HepG2 (cell line): ENCODE results near the gene CD163.

Experiments
- CTCF ChIP-seq: sonication (generic); formaldehyde crosslinking; IDR thresholded peaks from 2 replicates; pipeline ENCODE4 v1.5.0; 2020; ENCODE audit warnings: mild to moderate bottlenecking, missing genetic modification reagents, moderate library complexity
- EHMT2 ChIP-seq: fragments of 200-600 bp; sonication (generic); IDR thresholded peaks from 2 replicates; pipeline ENCODE4 v1.7.0; 2017; ENCODE audit warnings: antibody characterized with exemption, low read depth, low read length, borderline replicate concordance
- JUN ChIP-seq: sonication (generic); formaldehyde crosslinking; IDR thresholded peaks from 2 replicates; pipeline ENCODE4 v1.4.0; 2020; ENCODE audit warnings: mild to moderate bottlenecking, missing genetic modification reagents
- MTA3 ChIP-seq: sonication (generic); formaldehyde crosslinking; IDR thresholded peaks from 2 replicates; pipeline ENCODE4 v1.4.0; 2020; ENCODE audit warnings: missing genetic modification reagents
- MXD1 ChIP-seq: sonication (generic); formaldehyde crosslinking; IDR thresholded peaks from 2 replicates; pipeline ENCODE4 v1.4.0; 2020; ENCODE audit warnings: mild to moderate bottlenecking, missing genetic modification reagents
- NR2C2 ChIP-seq: sonication (generic); formaldehyde crosslinking; IDR thresholded peaks from 2 replicates; pipeline ENCODE4 v1.4.0; 2020; ENCODE audit warnings: missing genetic modification reagents, mild to moderate bottlenecking, moderate library complexity, borderline replicate concordance
- NRL ChIP-seq: sonication (generic); formaldehyde crosslinking; IDR thresholded peaks from 2 replicates; pipeline ENCODE4 v1.5.0; 2020; ENCODE audit warnings: missing genetic modification reagents, mild to moderate bottlenecking, moderate library complexity, borderline replicate concordance
- POGK ChIP-seq: sonication (generic); formaldehyde crosslinking; conservative IDR thresholded peaks from 2 replicates; pipeline ENCODE4 v1.8.0; 2022; ENCODE audit warnings: mild to moderate bottlenecking, moderate library complexity, missing genetic modification reagents
- SOX6 ChIP-seq, 2 experiments: fragments of 450-650 bp in 1 of 2; sonication (generic) in 1 of 2; formaldehyde crosslinking in 1 of 2; IDR thresholded peaks; 2 replicates each; pipeline versions ENCODE4 v1.4.0 to v1.6.1; 2017 to 2020; ENCODE audit warnings: antibody characterized with exemption in 1 of 2, mild to moderate bottlenecking in 1 of 2, missing genetic modification reagents in 1 of 2
- YY1 ChIP-seq: IDR thresholded peaks from 2 replicates; pipeline ENCODE4 v1.6.1; 2011; ENCODE audit warnings: low read length, low read depth, moderate library complexity, mild to moderate bottlenecking; ENCODE audit not compliant: insufficient read depth, insufficient replicate concordance
- ZNF280D ChIP-seq: sonication (generic); formaldehyde crosslinking; IDR thresholded peaks from 2 replicates; pipeline ENCODE4 v1.5.1; 2020; ENCODE audit warnings: mild to moderate bottlenecking, missing genetic modification reagents
- ZNF512 ChIP-seq: sonication (generic); formaldehyde crosslinking; IDR thresholded peaks from 2 replicates; pipeline ENCODE4 v1.4.0; 2020; ENCODE audit warnings: mild to moderate bottlenecking, missing genetic modification reagents
- ZNF724P ChIP-seq: sonication (generic); formaldehyde crosslinking; IDR thresholded peaks from 2 replicates; pipeline ENCODE4 v1.8.0; 2022; ENCODE audit warnings: missing genetic modification reagents, borderline replicate concordance
- ZNF766 ChIP-seq: sonication (generic); formaldehyde crosslinking; IDR thresholded peaks from 2 replicates; pipeline ENCODE4 v1.5.0; 2020; ENCODE audit warnings: missing genetic modification reagents, borderline replicate concordance

- TF ChIP-seq SOX6 (IDR thresholded peaks at IDR 0.05) (no peak), SOX6 (CRISPR knock-in tag; IDR thresholded peaks at IDR 0.05) (no peak), ZNF724P (no peak), POGK (CRISPR knock-in tag) (no peak), NRL (no peak), JUN (CRISPR knock-in tag) (no peak), ZNF280D (no peak), ZNF512 (CRISPR knock-in tag) (no peak), NR2C2 (CRISPR knock-in tag) (no peak), CTCF (peak; percentile 86), YY1 (no peak), MTA3 (CRISPR knock-in tag) (no peak), MXD1 (no peak), ZNF766 (no peak), EHMT2 (no peak)
These were observed 43.0 kb downstream of the CD163 start for GRCh38 chr12:7460375-7461259.
